ENCODE results near the gene COX4I1. TPM values are rescaled to one million over a fixed set of nuclear protein-coding genes. Genes with fewer than 3 reads are reported as not detected.

Gene COX4I1
- total RNA-seq, 1 experiment from 2014 or later: 839 TPM

DNA sequence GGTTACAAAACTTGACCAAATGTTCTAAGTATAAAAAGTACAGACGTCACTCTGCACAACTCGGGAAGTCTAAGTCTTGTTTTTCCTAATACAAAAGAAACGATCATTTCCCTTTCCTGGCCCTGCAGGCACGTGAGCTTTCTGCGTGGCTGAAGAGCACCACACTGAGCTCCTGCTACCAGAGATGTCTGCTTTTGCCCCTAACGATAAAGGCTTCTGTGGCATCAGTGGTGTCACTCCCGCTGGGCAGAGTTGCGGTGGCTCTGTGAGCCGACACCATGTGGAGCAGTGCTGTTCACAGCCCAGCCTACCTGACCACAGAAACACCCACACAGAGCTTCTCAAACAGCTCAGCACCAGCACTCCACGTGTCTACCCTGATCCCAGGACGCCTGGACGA lies 20.6 kb upstream of the COX4I1 start:
- RAD21 ChIA-PET (ENCODE audit: low non-redundant PET in 1 of 2, low total read pairs in 2 of 2, uncharacterized antibody in 2 of 2, unreplicated experiment in 2 of 2): no interaction called here
- no peak overlapping the region for H3K27ac ChIP-seq (ENCODE audit: low read depth, low read length)
- POLR2A ChIA-PET: no interaction called here
- peaks cover 15 to 44% of the 10 kb centered on the region in 2 experiments; a peak in 3 of 4 replicates for H3K36me3 ChIP-seq (ENCODE audit: control insufficient read depth in 1 of 2, insufficient read depth in 2 of 2, low read length in 2 of 2)
- H3K4me1 ChIP-seq (ENCODE audit: control insufficient read depth in 1 of 2, insufficient read depth in 2 of 2, low read length in 2 of 2): no peaks in the 10 kb centered on the region
- peaks cover 24% of the 10 kb centered on the region; the same call in 1 of the 2 replicates for H3K79me2 ChIP-seq (ENCODE audit: insufficient read depth, low read length)
- CTCF ChIA-PET: no interaction called here
- H3K9me3 ChIP-seq (ENCODE audit: control insufficient read depth in 1 of 2, insufficient read depth in 1 of 2, low read depth in 1 of 2, low read length in 2 of 2): no peaks in the 10 kb centered on the region
- no peak for TF ChIP-seq POLR2AphosphoS5 (IDR thresholded peaks at IDR 0.05; ENCODE audit: low read depth, low read length)
- no peak for TF ChIP-seq EZH2 (IDR thresholded peaks at IDR 0.05)
- TF ChIP-seq EZH2phosphoT487 (IDR thresholded peaks at IDR 0.05; ENCODE audit: borderline replicate concordance): no peak
- TF ChIP-seq JUND (IDR thresholded peaks at IDR 0.05): no peak
- no peak for TF ChIP-seq YY1 (IDR thresholded peaks at IDR 0.05; ENCODE audit: extremely low read depth, insufficient replicate concordance, low read depth, low read length)
- TF ChIP-seq ZFX (IDR thresholded peaks at IDR 0.05): no peak
- TF ChIP-seq, protein P1, sequence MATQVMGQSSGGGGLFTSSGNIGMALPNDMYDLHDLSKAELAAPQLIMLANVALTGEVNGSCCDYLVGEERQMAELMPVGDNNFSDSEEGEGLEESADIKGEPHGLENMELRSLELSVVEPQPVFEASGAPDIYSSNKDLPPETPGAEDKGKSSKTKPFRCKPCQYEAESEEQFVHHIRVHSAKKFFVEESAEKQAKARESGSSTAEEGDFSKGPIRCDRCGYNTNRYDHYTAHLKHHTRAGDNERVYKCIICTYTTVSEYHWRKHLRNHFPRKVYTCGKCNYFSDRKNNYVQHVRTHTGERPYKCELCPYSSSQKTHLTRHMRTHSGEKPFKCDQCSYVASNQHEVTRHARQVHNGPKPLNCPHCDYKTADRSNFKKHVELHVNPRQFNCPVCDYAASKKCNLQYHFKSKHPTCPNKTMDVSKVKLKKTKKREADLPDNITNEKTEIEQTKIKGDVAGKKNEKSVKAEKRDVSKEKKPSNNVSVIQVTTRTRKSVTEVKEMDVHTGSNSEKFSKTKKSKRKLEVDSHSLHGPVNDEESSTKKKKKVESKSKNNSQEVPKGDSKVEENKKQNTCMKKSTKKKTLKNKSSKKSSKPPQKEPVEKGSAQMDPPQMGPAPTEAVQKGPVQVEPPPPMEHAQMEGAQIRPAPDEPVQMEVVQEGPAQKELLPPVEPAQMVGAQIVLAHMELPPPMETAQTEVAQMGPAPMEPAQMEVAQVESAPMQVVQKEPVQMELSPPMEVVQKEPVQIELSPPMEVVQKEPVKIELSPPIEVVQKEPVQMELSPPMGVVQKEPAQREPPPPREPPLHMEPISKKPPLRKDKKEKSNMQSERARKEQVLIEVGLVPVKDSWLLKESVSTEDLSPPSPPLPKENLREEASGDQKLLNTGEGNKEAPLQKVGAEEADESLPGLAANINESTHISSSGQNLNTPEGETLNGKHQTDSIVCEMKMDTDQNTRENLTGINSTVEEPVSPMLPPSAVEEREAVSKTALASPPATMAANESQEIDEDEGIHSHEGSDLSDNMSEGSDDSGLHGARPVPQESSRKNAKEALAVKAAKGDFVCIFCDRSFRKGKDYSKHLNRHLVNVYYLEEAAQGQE (IDR thresholded peaks at IDR 0.05; ENCODE audit: low read depth): no peak
- no peak overlapping the region for H2AFZ ChIP-seq (ENCODE audit: low read depth, low read length, poor library complexity, severe bottlenecking)
- no peaks in the 10 kb centered on the region for H3K27me3 ChIP-seq (ENCODE audit: insufficient read depth, low read length)
- intact Hi-C loops (cut with micrococcal nuclease): no loop called here
- DNase-seq (ENCODE audit: low read depth, low spot score) (no peak), ATAC-seq (no peak)
- H3K4me2 ChIP-seq (ENCODE audit: low read length): no peak overlapping the region
- H3K4me3 ChIP-seq (replicated peaks in 1 of 2; ENCODE audit: low read depth in 1 of 2, low read length in 2 of 2): no peak overlapping the region
- BruUV-seq (replicated peaks): no TSS peak
- no peaks in the 10 kb centered on the region; the same call in 1 of the 2 replicates for H4K20me1 ChIP-seq (ENCODE audit: insufficient read depth)
- H3K9me2 ChIP-seq (ENCODE audit: insufficient read depth): no peaks in the 10 kb centered on the region
- no peak overlapping the region for H3K9ac ChIP-seq (ENCODE audit: low read length)

All from HCT116 (cell line).